Daoy (cell line): Measurements from ENCODE around the gene MGAT4C. TPM values are rescaled to one million over a fixed set of nuclear protein-coding genes. Genes with fewer than 3 reads are reported as not detected.
A peak's percentile ranks its signal among the peaks of the same experiment; 100 is the strongest.

Source experiments
- DNase-seq: peaks from one replicate; pipeline ENCODE4 v3.0.0-alpha.2; 2015; ENCODE audit warnings: low read depth
- total RNA-seq: library from RNA; depleted of rRNA; stranded (reverse); fragments of >200 nt; shearing (Covaris generic); gene quantifications from 2 replicates; pipeline ENCODE4 v1.2.3, GENCODE V29; 2014

The MGAT4C gene
- total RNA-seq, 1 experiment from 2014 or later: 0.29 TPM

DNA sequence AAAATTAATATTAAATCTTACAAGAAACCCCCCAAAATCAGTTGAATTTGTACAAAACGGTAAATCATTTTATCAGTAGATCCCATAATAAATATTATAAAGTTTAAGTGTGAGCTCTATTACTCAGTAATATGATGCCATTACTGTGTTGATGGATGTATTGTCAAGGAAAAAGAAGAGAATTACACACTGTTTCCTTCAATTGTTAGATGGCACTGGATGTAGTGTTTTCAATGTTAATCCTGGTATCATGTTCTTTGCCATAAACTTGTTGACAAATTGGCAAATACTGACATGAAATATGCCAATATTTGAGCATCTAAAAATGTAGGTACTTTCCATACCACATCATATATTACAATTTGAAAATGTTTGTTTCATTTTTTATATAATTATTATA is 280.5 kb downstream of the MGAT4C start:
- DNase-seq: no peak

- no peak for DNase-seq
These were observed 284.4 kb downstream of the MGAT4C start for GRCh38 chr12:85971800-85972199.

- DNase-seq: no peak
These were observed 287.6 kb downstream of the MGAT4C start for GRCh38 chr12:85968606-85969005.

DNA sequence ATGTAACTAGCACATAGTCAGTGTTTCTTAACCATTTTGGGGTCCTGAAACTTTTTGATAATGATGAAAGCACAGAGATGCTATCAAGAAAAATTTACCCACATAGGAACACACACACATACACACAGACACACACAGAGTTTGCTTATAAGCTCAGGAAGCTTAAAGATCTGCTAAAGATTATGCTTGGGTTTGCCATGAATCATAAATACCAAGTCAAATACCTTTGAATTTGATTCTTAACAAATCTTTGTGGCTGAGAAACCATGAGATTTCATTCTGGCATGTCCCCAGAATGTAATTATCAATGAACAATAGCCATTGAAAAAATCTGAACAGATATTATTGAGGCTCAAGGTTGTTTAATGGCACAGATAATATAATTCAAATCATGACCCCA is 292.9 kb downstream of the MGAT4C start:
- DNase-seq: no peak

DNA sequence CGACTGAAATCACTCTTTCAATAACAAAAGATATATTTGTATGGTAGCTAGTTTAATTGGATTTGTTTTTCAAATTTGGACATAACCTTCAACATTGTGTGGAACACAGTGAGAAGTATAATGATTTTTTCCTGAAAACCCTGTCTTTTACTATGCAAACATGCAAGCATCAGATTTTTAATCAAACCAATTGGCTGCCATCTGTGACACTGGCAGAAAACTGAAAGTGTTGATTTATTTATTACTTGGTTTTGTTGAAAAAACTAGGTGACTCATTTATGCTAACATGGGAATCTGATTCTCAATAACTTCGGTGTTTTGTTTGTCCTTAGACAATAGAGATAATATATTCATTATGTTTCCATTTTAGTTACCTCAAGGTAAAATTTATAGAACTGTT is 300.1 kb downstream of the MGAT4C start:
- no peak for DNase-seq

DNA sequence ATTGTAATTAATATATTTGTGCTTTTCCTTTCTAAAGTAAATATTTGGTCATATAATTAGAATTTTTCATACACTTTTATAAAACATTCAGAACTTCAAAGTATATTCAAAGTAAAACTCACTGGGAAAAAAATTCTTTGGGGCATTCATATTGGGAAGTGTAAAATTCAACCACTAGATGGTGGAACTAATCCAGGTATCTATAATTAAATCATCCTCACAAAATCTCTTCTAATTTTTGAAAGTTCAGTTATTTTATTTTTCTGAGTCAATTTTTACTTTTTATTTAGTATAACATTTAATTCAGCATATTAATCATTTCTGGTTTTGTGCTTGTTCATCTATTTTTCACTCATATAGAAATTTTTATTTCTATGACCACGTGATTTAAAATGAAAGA is 301.1 kb downstream of the MGAT4C start:
- DNase-seq: no peak

- no peak for DNase-seq
These were observed 304.4 kb downstream of the MGAT4C start for GRCh38 chr12:85951823-85952222.

DNA sequence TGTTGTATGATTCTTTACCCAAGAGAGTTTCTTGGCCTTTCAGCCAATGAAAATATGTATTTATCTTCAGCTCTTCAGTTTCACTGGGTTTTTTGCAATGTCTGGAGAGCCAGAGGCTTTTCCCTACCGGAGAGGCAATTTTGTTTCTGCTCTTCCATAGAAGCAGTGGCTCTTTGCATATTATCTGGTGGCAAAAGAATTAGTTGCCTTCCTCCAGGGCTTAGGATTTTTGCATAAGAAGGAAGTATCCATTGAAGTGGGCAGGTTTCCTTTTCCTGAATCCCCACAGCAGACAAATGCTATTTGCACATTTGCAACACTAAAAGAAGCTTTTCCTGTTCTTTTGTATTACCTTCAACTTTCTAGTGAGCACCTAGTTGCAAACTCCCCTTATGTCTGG is 306.9 kb downstream of the MGAT4C start:
- DNase-seq: no peak

DNA sequence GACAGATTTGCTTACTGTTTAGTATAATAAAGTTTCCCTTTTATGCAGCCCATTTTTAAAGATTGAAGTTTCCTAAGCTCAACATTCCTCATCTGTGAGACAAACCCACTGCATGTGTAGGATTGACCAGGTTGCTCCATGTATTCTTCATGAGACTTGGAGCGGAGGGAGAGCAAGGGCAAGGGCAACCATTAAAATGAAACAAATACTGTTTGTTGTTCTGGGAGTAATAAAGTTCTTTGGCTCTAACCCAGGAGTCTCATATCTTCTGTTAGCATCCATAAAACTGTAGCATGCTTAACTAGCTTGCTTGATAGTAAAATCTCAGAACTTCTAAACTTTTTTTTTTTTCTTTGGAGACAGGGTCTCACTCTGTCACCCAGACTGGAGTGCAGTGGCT is 307.9 kb downstream of the MGAT4C start:
- no peak for DNase-seq

DNA sequence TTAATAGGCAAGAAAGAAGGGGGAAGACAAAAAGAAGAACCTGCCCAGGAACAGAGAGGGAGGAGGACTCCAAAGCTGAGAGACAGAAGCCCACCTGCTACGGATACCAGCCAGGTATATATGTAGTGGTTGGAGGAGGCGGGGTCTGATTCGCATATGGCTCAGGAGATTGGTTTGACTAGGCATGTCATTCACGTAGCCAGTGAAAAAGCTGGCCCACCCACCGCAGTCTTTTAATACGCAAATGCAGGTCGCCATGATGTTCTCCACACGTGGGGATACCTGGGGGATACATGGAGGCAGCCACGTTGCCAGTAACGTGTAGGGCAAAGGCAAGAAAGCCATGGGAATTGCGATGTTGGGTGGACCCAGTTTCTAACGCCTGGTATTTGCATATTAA is 308.9 kb downstream of the MGAT4C start:
- DNase-seq: no peak

DNA sequence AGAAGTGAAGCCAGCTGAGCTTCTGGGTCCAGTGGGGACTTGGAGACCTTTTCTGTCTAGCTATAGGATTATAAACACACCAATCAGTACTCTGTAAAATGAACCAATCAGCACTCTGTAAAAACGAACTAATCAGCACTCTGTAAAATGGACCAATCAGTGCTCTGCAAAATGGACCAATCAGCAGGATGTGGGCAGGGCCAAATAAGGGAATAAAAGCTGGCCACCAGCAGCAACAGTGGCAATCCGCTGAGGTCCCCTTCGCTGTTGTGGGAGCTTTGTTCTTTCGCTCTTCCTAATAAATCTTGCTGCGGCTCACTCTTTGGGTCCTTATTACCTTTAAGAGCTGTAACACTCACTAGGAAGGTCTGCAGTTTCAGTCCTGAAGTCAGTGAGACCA is 309.8 kb downstream of the MGAT4C start:
- no peak for DNase-seq

DNA sequence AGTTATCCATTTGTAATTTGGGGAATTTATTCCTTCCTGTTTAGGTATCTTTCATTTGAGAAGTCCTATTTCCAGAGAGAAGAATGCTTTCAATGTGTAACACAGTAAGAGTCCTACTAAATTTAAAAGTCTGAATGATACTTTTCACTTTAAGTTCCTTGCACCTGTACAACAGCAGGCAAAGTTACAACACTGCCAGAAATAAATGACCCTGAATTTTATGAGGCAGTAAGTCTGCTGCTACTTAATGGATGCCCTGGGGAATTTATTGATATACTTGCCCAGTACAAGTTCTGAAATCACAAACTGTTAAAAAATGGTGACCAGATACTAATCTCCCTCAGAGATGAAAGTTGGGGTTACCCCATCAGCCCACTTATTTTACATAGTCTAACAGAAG is 329.0 kb downstream of the MGAT4C start:
- no peak for DNase-seq

GRCh38 chr12:85923767-85924331 is 332.3 kb downstream of the MGAT4C start:
- DNase-seq: peak; percentile 6

DNA sequence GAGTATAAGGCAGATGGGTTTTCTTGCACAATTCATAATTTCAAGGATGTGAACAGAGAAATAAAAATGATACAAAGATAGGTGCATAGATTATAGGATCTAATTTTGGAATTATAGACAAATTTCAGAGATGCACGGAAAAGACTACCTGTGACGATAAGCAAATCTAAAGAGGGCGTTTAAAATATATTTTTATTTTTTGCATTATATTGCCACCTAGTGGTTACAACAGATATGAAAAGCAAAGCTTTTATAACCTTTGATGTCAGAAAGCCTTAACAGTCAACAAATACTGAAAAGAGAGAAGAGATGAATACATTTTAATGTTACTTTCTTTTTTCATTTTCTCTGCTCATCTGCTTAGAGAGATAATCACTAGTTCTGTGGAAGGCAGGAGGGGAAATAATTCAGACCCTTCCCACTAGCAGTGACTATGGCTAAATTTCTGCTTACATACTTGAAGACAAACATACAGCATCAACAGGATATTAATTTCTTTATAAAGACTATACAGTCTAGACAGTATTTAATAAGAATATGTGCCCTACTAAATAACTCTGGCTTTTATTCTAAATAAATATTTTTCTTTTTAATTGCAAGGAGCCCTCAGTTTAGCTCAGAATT is 335.8 kb downstream of the MGAT4C start:
- no peak for DNase-seq
